Upper lobe of left lung (tissue), 4 donors: ENCODE data around the gene POTEJ.
"Not testable (repeated sequence)": the region's sequence is repeated elsewhere in the genome, so short reads cannot be mapped to it uniquely, and the experiment has no call there.

Experiments
- EP300 ChIP-seq, 4 donors: sonication (generic); formaldehyde crosslinking; IDR thresholded peaks; one replicate each; pipeline ENCODE4 v1.5.1; 2017; ENCODE audit warnings: antibody characterized with exemption in 4 of 4, control low read depth in 2 of 4
- POLR2A ChIP-seq, 4 donors: fragments of 450-650 bp; IDR thresholded peaks; one replicate each; pipeline ENCODE4 v1.5.1; 2016 to 2017; ENCODE audit warnings: antibody characterized with exemption in 4 of 4, mild to moderate bottlenecking in 2 of 4
- POLR2AphosphoS5 ChIP-seq, 2 donors: sonication (generic); formaldehyde crosslinking; IDR thresholded peaks; one replicate each; pipeline ENCODE4 v1.5.1; 2017; ENCODE audit warnings: antibody characterized with exemption in 2 of 2
- TF ChIP-seq, protein P1 (sequence below), 6 experiments: fragments of 450-650 bp in 4 of 6; fragments of 200-600 bp in 2 of 6; sonication (generic) in 2 of 6; IDR thresholded peaks; one replicate each; pipeline ENCODE4 v1.5.1; 2016 to 2019; ENCODE audit warnings: antibody characterized with exemption in 6 of 6

DNA sequence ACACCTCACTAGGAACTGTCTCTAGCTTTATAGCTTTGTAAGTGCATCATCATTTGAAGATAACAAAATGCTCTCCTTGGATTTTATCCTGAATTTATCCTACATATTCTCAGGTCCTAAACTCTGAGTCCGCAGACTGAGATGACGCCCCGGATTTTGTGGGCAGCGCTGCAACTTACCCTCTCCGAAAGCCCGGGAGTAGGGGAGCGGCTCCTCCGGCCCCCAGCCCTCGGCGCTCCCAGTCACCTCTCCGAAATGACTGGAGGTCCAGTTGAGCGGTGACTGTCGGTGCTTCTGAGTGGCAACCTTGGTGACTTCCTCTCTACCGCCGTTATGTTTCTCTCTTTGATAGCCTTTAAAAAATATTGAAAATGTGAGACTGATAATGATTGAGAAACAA is 12.8 kb upstream of the POTEJ start:
- TF ChIP-seq, protein P1, sequence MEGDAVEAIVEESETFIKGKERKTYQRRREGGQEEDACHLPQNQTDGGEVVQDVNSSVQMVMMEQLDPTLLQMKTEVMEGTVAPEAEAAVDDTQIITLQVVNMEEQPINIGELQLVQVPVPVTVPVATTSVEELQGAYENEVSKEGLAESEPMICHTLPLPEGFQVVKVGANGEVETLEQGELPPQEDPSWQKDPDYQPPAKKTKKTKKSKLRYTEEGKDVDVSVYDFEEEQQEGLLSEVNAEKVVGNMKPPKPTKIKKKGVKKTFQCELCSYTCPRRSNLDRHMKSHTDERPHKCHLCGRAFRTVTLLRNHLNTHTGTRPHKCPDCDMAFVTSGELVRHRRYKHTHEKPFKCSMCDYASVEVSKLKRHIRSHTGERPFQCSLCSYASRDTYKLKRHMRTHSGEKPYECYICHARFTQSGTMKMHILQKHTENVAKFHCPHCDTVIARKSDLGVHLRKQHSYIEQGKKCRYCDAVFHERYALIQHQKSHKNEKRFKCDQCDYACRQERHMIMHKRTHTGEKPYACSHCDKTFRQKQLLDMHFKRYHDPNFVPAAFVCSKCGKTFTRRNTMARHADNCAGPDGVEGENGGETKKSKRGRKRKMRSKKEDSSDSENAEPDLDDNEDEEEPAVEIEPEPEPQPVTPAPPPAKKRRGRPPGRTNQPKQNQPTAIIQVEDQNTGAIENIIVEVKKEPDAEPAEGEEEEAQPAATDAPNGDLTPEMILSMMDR (IDR thresholded peaks at IDR 0.05): not testable (repeated sequence)
- TF ChIP-seq POLR2A, POLR2AphosphoS5, EP300 (IDR thresholded peaks at IDR 0.05): not testable (repeated sequence)
